ENCODE data around the gene FARP1. TPM values are rescaled to one million over a fixed set of nuclear protein-coding genes. Genes with fewer than 3 reads are reported as not detected.
A peak's percentile ranks its signal among the peaks of the same experiment; 100 is the strongest.

FARP1 gene
- total and polyA plus RNA-seq, 2 donors: 30.6 to 81.7 TPM

GRCh38 chr13:98474292-98474691 is 331.4 kb downstream of the FARP1 start:
- no peak overlapping the region for H3K4me3 ChIP-seq (ENCODE audit: low read depth, low read length)
- H3K36me3 ChIP-seq (ENCODE audit: insufficient read depth): peaks cover 3% of the 10 kb centered on the region
- WGBS: 93% methylated on average over 10 of the region's 10 CpGs
- no peak overlapping the region for H3K27ac ChIP-seq (ENCODE audit: low read depth)
- H3K4me1 ChIP-seq (ENCODE audit: insufficient read depth): peaks cover 2% of the 10 kb centered on the region
- no peak for DNase-seq (ENCODE audit: extremely low spot score)

GRCh38 chr13:98474761-98475160 is 331.9 kb downstream of the FARP1 start:
- H3K4me3 ChIP-seq (ENCODE audit: low read depth, low read length): no peak overlapping the region
- WGBS: 91% methylated on average over 24 of the region's 24 CpGs
- H3K27ac ChIP-seq (ENCODE audit: low read depth): no peak overlapping the region
- peaks cover 3% of the 10 kb centered on the region for H3K36me3 ChIP-seq (ENCODE audit: insufficient read depth)
- peaks cover 2% of the 10 kb centered on the region for H3K4me1 ChIP-seq (ENCODE audit: insufficient read depth)
- DNase-seq (ENCODE audit: extremely low spot score): no peak

GRCh38 chr13:98475522-98475921 is 332.6 kb downstream of the FARP1 start:
- Histone ChIP-seq H3K4me1 (ENCODE audit: insufficient read depth) (peaks cover 2% of the 10 kb centered on the region), H3K36me3 (ENCODE audit: insufficient read depth) (peaks cover 3% of the 10 kb centered on the region), H3K4me3 (ENCODE audit: low read depth, low read length) (no peak overlapping the region), H3K27ac (ENCODE audit: low read depth) (no peak overlapping the region)
- 59% methylated on average over 13 of the region's 13 CpGs for WGBS
- no peak for DNase-seq (ENCODE audit: extremely low spot score)

- 36% methylated on average over 5 of the region's 5 CpGs for WGBS
- Histone ChIP-seq H3K4me1 (ENCODE audit: insufficient read depth) (peaks cover 2% of the 10 kb centered on the region), H3K36me3 (ENCODE audit: insufficient read depth) (peaks cover 3% of the 10 kb centered on the region), H3K4me3 (ENCODE audit: low read depth, low read length) (no peak overlapping the region), H3K27ac (ENCODE audit: low read depth) (no peak overlapping the region)
- DNase-seq (ENCODE audit: extremely low spot score): no peak
Measured at GRCh38 chr13:98476106-98476505, 333.2 kb downstream of the FARP1 start.

- 48% methylated on average over 13 of the region's 13 CpGs for WGBS
- H3K4me3 ChIP-seq (ENCODE audit: low read depth, low read length): no peak overlapping the region
- H3K4me1 ChIP-seq (ENCODE audit: insufficient read depth): peaks cover 2% of the 10 kb centered on the region
- no peak for DNase-seq (ENCODE audit: extremely low spot score)
- H3K27ac ChIP-seq (ENCODE audit: low read depth): no peak overlapping the region
- peaks cover 3% of the 10 kb centered on the region for H3K36me3 ChIP-seq (ENCODE audit: insufficient read depth)
Measured at GRCh38 chr13:98476538-98476966, 333.7 kb downstream of the FARP1 start.

- H3K27ac ChIP-seq (ENCODE audit: low read depth): no peak overlapping the region
- 63% methylated on average over 16 of the region's 16 CpGs for WGBS
Measured at GRCh38 chr13:98478189-98479129, 335.6 kb downstream of the FARP1 start.

GRCh38 chr13:98479496-98480003 is 336.7 kb downstream of the FARP1 start:
- H3K36me3 ChIP-seq (ENCODE audit: insufficient read depth): no peaks in the 10 kb centered on the region
- H3K27ac ChIP-seq (ENCODE audit: low read depth): no peak overlapping the region
- peaks cover 2% of the 10 kb centered on the region for H3K4me1 ChIP-seq (ENCODE audit: insufficient read depth)
- no peak for DNase-seq (ENCODE audit: extremely low spot score)
- WGBS: 83% methylated on average over 8 of the region's 8 CpGs
- H3K4me3 ChIP-seq (ENCODE audit: low read depth, low read length): no peak overlapping the region

More at GRCh38 chr13:98478189-98479129, 335.6 kb downstream of the FARP1 start:
- H3K36me3 ChIP-seq (ENCODE audit: insufficient read depth): peaks cover 2% of the 10 kb centered on the region
- H3K4me3 ChIP-seq (ENCODE audit: low read depth, low read length): no peak overlapping the region
- peaks cover 2% of the 10 kb centered on the region for H3K4me1 ChIP-seq (ENCODE audit: insufficient read depth)
- DNase-seq (ENCODE audit: extremely low spot score): no peak

- Histone ChIP-seq H3K4me3 (ENCODE audit: low read depth, low read length) (no peak overlapping the region), H3K4me1 (ENCODE audit: insufficient read depth) (peaks cover 2% of the 10 kb centered on the region), H3K27ac (ENCODE audit: low read depth) (no peak overlapping the region), H3K36me3 (ENCODE audit: insufficient read depth) (no peaks in the 10 kb centered on the region)
- WGBS: 39% methylated on average over 15 of the region's 15 CpGs
- peak; percentile 37 for DNase-seq (ENCODE audit: extremely low spot score)
Measured at GRCh38 chr13:98480915-98481877, 338.3 kb downstream of the FARP1 start.

GRCh38 chr13:98482476-98483444 is 339.9 kb downstream of the FARP1 start:
- no peak for DNase-seq (ENCODE audit: extremely low spot score)
- WGBS: 44% methylated on average over 28 of the region's 28 CpGs
- H3K27ac ChIP-seq (ENCODE audit: low read depth): peak overlapping the region; percentile 58
- no peaks in the 10 kb centered on the region for H3K36me3 ChIP-seq (ENCODE audit: insufficient read depth)
- no peaks in the 10 kb centered on the region for H3K4me1 ChIP-seq (ENCODE audit: insufficient read depth)
- no peak overlapping the region for H3K4me3 ChIP-seq (ENCODE audit: low read depth, low read length)

GRCh38 chr13:98483601-98484288 is 340.9 kb downstream of the FARP1 start:
- Histone ChIP-seq H3K4me1 (ENCODE audit: insufficient read depth) (no peaks in the 10 kb centered on the region), H3K4me3 (ENCODE audit: low read depth, low read length) (no peak overlapping the region), H3K27ac (ENCODE audit: low read depth) (peak overlapping the region; percentile 68), H3K36me3 (ENCODE audit: insufficient read depth) (no peaks in the 10 kb centered on the region)
- DNase-seq (ENCODE audit: extremely low spot score): no peak
- 45% methylated on average over 14 of the region's 14 CpGs for WGBS

- DNase-seq (ENCODE audit: extremely low spot score): peak; percentile 80
- Histone ChIP-seq H3K4me3 (ENCODE audit: low read depth, low read length) (no peak overlapping the region), H3K36me3 (ENCODE audit: insufficient read depth) (no peaks in the 10 kb centered on the region), H3K27ac (ENCODE audit: low read depth) (peak overlapping the region; percentile 68), H3K4me1 (ENCODE audit: insufficient read depth) (no peaks in the 10 kb centered on the region)
- 28% methylated on average over 21 of the region's 21 CpGs for WGBS
Measured at GRCh38 chr13:98484289-98485219, 341.7 kb downstream of the FARP1 start.

All from urinary bladder (tissue), 4 donors.